Gastroesophageal sphincter (tissue), 4 donors: ENCODE results near the gene AFF3. TPM values are rescaled to one million over a fixed set of nuclear protein-coding genes. Genes with fewer than 3 reads are reported as not detected.

Source experiments
- ATAC-seq: fragments of 150-250 bp; one replicate; pipeline ENCODE4 v1.9.1; 2016; ENCODE audit warnings: mild to moderate bottlenecking, moderate library complexity
- H3K27ac ChIP-seq, 4 donors: fragments of 200-600 bp; sonication (generic) in 3 of 4; 1 replicate in 3 of 4; 2 replicates in 1 of 4; pipeline ENCODE4 v1.5.1; 2016 to 2019
- H3K27me3 ChIP-seq: fragments of 200-600 bp; sonication (generic); one replicate; pipeline ENCODE4 v1.5.1; 2019
- H3K36me3 ChIP-seq, 2 donors: fragments of 200-600 bp; sonication (generic); one replicate each; pipeline ENCODE4 v1.5.1; 2019; ENCODE audit warnings: control low read depth in 1 of 2
- H3K4me1 ChIP-seq, 3 donors: fragments of 200-600 bp; sonication (generic); 1 replicate in 2 of 3; 2 replicates in 1 of 3; pipeline ENCODE4 v1.5.1; 2016 to 2019; ENCODE audit warnings: control low read depth in 2 of 3
- H3K4me3 ChIP-seq, 2 donors: fragments of 200-600 bp; sonication (generic); one replicate each; pipeline ENCODE4 v1.5.1; 2019; ENCODE audit warnings: mild to moderate bottlenecking in 1 of 2, moderate library complexity in 1 of 2
- H3K9me3 ChIP-seq, 3 donors: fragments of 200-600 bp; sonication (generic); one replicate each; pipeline ENCODE4 v1.5.1; 2017 to 2019; ENCODE audit warnings: control low read depth in 2 of 3
- EP300 ChIP-seq: sonication (generic); formaldehyde crosslinking; IDR thresholded peaks from one replicate; pipeline ENCODE4 v1.6.1; 2017; ENCODE audit warnings: antibody characterized with exemption, mild to moderate bottlenecking
- POLR2A ChIP-seq, 2 donors: fragments of 450-650 bp; IDR thresholded peaks; one replicate each; pipeline ENCODE4 v1.6.1; 2017; ENCODE audit warnings: antibody characterized with exemption in 2 of 2, mild to moderate bottlenecking in 2 of 2, moderate library complexity in 1 of 2
- POLR2AphosphoS5 ChIP-seq: sonication (generic); formaldehyde crosslinking; IDR thresholded peaks from one replicate; pipeline ENCODE4 v1.6.1; 2017; ENCODE audit warnings: antibody characterized with exemption
- WGBS, 2 donors: methylation state at CpG; one replicate each; pipeline ENCODE4 v1.1.5; 2018; ENCODE audit warnings: low coverage in 1 of 2; 5-methylcytosine and 5-hydroxymethylcytosine counted together
- total RNA-seq, 4 donors: library from RNA; depleted of rRNA; stranded (reverse); fragments of >200 nt; gene quantifications; one replicate each; pipeline ENCODE4 v1.1.0, GENCODE V29; 2016
- TF ChIP-seq, protein P1 (sequence below), 4 experiments: fragments of 200-600 bp in 2 of 4; fragments of 450-650 bp in 2 of 4; sonication (generic) in 1 of 4; IDR thresholded peaks; one replicate each; pipeline ENCODE4 v1.5.1; 2017 to 2019; ENCODE audit warnings: antibody characterized with exemption in 4 of 4, mild to moderate bottlenecking in 2 of 4, moderate library complexity in 2 of 4

AFF3 gene
- total RNA-seq, 4 donors from 2014 or later: 15.4 to 74.8 (median 37.7) TPM

DNA sequence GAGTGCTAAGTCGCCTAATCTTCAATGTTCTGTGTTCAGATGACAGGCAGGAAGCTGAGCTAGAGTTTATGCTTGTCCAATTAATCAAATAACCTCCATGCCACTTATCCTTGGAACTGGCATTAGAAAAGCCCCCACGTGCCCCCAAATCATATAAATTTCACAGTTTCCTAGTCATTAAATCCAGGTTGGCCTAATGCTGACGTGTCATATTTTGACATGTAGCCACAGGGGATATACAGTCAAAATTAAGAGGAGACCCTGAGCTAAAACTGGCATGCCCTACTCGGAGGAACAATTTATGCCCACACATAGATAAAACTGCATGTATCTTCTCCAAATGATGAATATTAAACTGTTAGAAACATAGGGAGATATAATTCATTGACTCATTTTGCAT lies 101.0 kb downstream of the AFF3 start:
- H3K27me3 ChIP-seq: no peaks in the 10 kb centered on the region
- no peaks in the 10 kb centered on the region for H3K36me3 ChIP-seq
- no peak for ATAC-seq
- no peaks in the 10 kb centered on the region for H3K9me3 ChIP-seq
- H3K27ac ChIP-seq: no peak overlapping the region
- 80 to 89% methylated on average over 4 of the region's 4 CpGs for WGBS, 2 donors
- no peak overlapping the region for H3K4me3 ChIP-seq
- TF ChIP-seq EP300 (no peak), POLR2A (IDR thresholded peaks at IDR 0.05) (no peak), POLR2AphosphoS5 (no peak)
- TF ChIP-seq, protein P1, sequence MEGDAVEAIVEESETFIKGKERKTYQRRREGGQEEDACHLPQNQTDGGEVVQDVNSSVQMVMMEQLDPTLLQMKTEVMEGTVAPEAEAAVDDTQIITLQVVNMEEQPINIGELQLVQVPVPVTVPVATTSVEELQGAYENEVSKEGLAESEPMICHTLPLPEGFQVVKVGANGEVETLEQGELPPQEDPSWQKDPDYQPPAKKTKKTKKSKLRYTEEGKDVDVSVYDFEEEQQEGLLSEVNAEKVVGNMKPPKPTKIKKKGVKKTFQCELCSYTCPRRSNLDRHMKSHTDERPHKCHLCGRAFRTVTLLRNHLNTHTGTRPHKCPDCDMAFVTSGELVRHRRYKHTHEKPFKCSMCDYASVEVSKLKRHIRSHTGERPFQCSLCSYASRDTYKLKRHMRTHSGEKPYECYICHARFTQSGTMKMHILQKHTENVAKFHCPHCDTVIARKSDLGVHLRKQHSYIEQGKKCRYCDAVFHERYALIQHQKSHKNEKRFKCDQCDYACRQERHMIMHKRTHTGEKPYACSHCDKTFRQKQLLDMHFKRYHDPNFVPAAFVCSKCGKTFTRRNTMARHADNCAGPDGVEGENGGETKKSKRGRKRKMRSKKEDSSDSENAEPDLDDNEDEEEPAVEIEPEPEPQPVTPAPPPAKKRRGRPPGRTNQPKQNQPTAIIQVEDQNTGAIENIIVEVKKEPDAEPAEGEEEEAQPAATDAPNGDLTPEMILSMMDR (IDR thresholded peaks at IDR 0.05): no peak
- no peaks in the 10 kb centered on the region for H3K4me1 ChIP-seq

DNA sequence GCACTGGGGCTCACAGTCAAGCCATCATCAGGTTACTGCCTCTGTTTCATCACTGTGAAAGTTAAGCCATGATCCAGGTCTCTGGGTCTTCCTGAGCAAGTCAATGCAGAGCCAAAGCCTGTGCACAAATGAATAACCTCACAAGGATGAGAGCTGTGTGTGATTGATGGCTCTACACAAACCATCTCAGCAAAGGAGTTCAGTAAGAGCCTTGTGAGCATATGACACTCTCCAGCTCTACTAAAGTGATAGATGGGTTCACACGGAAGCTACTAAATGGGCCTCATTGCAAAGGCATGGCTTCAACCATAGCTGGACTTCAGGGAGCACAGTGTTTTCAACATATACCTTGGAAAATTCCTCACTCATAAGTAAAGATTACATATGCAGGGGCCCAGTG lies 101.5 kb downstream of the AFF3 start:
- no peak for TF ChIP-seq POLR2A (IDR thresholded peaks at IDR 0.05)
- no peak for TF ChIP-seq EP300
- TF ChIP-seq POLR2AphosphoS5: no peak
- TF ChIP-seq, protein P1 (IDR thresholded peaks at IDR 0.05): no peak
- WGBS, 2 donors: 67% methylated on average over 1 of the region's 1 CpG; no CpG with 5 or more reads in 1 of the 2 donors
- H3K36me3 ChIP-seq: no peaks in the 10 kb centered on the region
- no peak overlapping the region for H3K27ac ChIP-seq
- no peak overlapping the region for H3K4me3 ChIP-seq
- no peaks in the 10 kb centered on the region for H3K4me1 ChIP-seq
- ATAC-seq: no peak
- H3K27me3 ChIP-seq: no peaks in the 10 kb centered on the region
- H3K9me3 ChIP-seq: no peaks in the 10 kb centered on the region

DNA sequence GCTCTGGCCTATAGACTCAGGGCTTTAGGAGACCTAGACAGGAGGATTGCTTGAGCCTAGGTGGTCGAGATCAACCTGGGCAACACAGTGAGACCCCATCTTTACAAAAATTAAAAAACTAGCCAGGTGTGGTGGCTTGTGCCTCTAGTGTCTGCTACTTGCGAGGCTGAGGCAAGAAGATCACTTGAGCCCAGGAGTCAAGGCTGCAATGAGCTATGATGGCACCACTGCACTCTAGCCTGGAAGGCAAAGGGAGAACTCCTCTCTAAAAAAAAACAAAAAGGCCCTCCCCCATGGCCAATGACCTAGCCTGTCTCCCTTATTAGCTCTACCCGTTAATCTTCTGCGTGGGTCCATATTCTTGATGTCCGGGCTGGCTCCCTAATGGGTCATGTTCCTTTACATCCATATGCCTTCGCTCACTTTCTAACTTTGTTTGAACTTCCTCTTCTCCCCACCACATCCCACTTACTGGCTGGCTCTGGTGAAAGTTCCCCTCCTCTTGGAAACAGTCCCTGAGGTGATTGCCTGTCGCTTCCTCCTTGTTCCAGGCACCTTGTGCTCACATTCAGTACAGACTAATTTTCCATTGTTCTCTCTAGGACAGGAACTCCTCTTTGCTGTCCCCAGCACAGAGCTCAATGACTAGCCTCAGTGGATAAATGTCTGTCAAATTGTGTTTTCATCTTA lies 103.0 kb downstream of the AFF3 start:
- TF ChIP-seq POLR2AphosphoS5: no peak
- TF ChIP-seq EP300: no peak
- no peak for TF ChIP-seq POLR2A (IDR thresholded peaks at IDR 0.05)
- TF ChIP-seq, protein P1 (IDR thresholded peaks at IDR 0.05): no peak
- ATAC-seq: no peak
- no peaks in the 10 kb centered on the region for H3K9me3 ChIP-seq
- no peaks in the 10 kb centered on the region for H3K27me3 ChIP-seq
- no peaks in the 10 kb centered on the region for H3K36me3 ChIP-seq
- no peak overlapping the region for H3K4me3 ChIP-seq
- no peak overlapping the region for H3K27ac ChIP-seq
- H3K4me1 ChIP-seq: no peaks in the 10 kb centered on the region
- WGBS, 2 donors: 87 to 96% methylated on average over 5 to 6 of the region's 7 CpGs

DNA sequence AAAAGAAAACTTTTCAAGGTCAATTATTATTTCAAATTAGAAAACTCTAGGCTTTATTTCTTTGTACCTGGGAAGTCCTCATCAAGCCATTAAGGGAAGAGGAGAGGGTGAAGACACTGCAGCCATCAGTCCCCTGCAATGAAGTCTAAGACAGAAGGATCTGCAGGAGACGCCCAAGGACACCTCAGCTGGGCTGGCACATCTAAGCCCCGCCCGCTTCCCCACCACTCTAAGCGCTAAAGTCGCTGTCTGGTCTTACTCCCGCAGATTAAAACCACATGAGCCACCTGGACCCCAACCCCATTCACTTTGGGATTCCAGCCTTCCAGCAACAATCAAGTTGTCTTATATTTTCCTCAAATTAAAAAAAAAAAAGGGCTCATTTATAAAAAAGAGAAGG lies 104.4 kb downstream of the AFF3 start:
- no peaks in the 10 kb centered on the region for H3K9me3 ChIP-seq
- H3K27ac ChIP-seq: no peak overlapping the region
- 85% methylated on average over 2 of the region's 6 CpGs; no CpG with 5 or more reads in 1 of the 2 donors for WGBS, 2 donors
- H3K27me3 ChIP-seq: no peaks in the 10 kb centered on the region
- H3K36me3 ChIP-seq: no peaks in the 10 kb centered on the region
- TF ChIP-seq, protein P1 (IDR thresholded peaks at IDR 0.05): no peak
- TF ChIP-seq POLR2A (IDR thresholded peaks at IDR 0.05) (no peak), EP300 (no peak)
- no peaks in the 10 kb centered on the region for H3K4me1 ChIP-seq
- no peak overlapping the region for H3K4me3 ChIP-seq
- no peak for ATAC-seq

DNA sequence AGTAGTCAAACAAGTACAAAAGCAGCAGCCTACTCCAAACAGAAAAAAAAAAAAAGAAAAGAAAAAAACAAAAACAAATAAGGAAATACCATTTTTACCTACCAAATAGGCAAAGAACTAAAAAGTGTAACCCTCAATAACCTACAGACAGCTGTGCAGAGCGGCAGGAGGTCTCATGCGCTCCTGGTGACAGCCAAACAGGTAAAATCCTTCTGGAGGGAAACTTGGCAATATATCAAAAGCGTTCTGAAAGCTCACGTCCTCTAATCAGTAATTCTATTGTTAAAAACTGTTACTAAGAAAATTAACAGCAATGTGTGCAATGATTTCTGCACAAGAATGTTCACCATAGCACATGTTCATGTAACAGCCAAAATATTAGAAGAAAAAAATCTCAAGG lies 105.6 kb downstream of the AFF3 start:
- Histone ChIP-seq H3K36me3 (no peaks in the 10 kb centered on the region), H3K27ac (no peak overlapping the region), H3K4me3 (no peak overlapping the region), H3K4me1 (no peaks in the 10 kb centered on the region), H3K9me3 (no peaks in the 10 kb centered on the region), H3K27me3 (no peaks in the 10 kb centered on the region)
- TF ChIP-seq POLR2A (IDR thresholded peaks at IDR 0.05): no peak
- TF ChIP-seq EP300: no peak
- TF ChIP-seq, protein P1 (IDR thresholded peaks at IDR 0.05): no peak
- no peak for TF ChIP-seq POLR2AphosphoS5
- ATAC-seq: no peak
- WGBS, 2 donors: 68 to 73% methylated on average over 4 of the region's 4 CpGs
